ENCODE results near the gene TRERF1. TPM values are rescaled to one million over a fixed set of nuclear protein-coding genes. Genes with fewer than 3 reads are reported as not detected.
A peak's percentile ranks its signal among the peaks of the same experiment; 100 is the strongest.

Gene TRERF1
- total and polyA plus RNA-seq, 2 of the 8 experiments (the other 6 are each of a cell fraction or from before 2014, with no cell fraction given), result 10.8 to 21.5 TPM

DNA sequence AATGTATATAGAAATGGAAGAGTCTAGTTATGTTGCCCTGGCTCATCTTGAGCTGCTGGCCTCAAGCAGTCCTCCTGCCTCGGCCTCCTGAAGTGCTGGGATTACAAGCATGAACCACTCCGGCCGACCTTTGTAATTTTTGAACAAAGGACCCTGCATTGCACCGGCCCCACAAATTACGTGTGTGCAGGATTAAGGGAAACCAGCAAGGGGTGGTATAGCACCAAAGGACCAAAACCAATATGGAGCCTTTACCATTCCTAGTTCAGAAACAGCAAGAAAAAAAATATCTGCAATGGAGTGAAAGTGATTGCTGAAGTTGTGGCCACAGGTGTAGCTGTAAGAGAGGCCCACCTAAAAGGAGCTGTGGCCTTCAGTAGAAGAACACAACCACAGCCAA lies 8.2 kb upstream of the TRERF1 start (continued):
- TF ChIP-seq, protein P1, sequence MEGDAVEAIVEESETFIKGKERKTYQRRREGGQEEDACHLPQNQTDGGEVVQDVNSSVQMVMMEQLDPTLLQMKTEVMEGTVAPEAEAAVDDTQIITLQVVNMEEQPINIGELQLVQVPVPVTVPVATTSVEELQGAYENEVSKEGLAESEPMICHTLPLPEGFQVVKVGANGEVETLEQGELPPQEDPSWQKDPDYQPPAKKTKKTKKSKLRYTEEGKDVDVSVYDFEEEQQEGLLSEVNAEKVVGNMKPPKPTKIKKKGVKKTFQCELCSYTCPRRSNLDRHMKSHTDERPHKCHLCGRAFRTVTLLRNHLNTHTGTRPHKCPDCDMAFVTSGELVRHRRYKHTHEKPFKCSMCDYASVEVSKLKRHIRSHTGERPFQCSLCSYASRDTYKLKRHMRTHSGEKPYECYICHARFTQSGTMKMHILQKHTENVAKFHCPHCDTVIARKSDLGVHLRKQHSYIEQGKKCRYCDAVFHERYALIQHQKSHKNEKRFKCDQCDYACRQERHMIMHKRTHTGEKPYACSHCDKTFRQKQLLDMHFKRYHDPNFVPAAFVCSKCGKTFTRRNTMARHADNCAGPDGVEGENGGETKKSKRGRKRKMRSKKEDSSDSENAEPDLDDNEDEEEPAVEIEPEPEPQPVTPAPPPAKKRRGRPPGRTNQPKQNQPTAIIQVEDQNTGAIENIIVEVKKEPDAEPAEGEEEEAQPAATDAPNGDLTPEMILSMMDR (IDR thresholded peaks at IDR 0.05; ENCODE audit: control extremely low read depth in 1 of 3, insufficient read depth in 1 of 3, low read depth in 1 of 3, low read length in 3 of 3), result peak in 1 of 3 experiments; percentile 14; a peak in 1 of 4 replicates
- TF ChIP-seq RAD21 (IDR thresholded peaks at IDR 0.05 in 1 of 2, conservative IDR thresholded peaks at IDR 0.05 in 1 of 2; ENCODE audit: low read depth in 2 of 2, low read length in 2 of 2), result peak in 1 of 2 experiments; percentile 25; a peak in 1 of 4 replicates

All from H1 (cell line).